ENCODE results near the gene TEKT5.

TEKT5 gene

DNA sequence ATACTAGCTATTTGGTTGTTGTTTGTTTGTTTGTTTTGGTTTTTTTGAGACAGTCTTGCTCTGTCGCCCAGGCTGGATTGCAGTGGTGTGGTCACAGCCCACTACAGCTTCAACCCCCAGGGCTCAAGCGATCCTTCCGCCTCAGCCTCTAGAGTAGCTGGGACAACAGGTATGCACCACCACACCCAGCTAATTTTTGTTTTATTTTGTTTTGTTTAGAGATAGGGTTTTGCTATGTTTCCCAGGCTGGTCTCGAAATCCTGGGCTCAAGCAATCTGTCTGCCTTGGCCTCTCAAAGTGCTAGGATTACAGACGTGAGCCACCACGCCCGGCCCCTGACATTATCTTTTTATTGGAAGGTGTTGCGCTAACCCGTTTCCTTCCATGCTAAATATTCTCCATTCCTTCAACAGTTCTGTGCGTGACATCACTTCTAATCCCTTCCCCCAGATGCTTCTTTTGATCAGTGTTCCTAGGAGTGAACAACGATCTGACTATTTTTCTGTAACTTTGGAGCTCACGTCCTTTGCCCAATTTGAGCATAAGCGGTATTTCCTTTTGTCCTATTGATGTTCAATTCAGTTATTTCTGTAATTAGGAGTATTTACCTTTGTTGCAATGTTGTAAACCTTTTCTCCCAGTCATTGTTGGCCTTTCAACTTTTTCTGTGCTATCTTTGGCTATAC, 84.1 kb downstream of the TEKT5 start:
- FAIRE-seq (no peak), DNase-seq (ENCODE audit: insufficient read length, low spot score) (no peak)
- TF ChIP-seq, protein P1, sequence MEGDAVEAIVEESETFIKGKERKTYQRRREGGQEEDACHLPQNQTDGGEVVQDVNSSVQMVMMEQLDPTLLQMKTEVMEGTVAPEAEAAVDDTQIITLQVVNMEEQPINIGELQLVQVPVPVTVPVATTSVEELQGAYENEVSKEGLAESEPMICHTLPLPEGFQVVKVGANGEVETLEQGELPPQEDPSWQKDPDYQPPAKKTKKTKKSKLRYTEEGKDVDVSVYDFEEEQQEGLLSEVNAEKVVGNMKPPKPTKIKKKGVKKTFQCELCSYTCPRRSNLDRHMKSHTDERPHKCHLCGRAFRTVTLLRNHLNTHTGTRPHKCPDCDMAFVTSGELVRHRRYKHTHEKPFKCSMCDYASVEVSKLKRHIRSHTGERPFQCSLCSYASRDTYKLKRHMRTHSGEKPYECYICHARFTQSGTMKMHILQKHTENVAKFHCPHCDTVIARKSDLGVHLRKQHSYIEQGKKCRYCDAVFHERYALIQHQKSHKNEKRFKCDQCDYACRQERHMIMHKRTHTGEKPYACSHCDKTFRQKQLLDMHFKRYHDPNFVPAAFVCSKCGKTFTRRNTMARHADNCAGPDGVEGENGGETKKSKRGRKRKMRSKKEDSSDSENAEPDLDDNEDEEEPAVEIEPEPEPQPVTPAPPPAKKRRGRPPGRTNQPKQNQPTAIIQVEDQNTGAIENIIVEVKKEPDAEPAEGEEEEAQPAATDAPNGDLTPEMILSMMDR (IDR thresholded peaks at IDR 0.05; ENCODE audit: insufficient read depth, missing control alignments) = no peak

DNA sequence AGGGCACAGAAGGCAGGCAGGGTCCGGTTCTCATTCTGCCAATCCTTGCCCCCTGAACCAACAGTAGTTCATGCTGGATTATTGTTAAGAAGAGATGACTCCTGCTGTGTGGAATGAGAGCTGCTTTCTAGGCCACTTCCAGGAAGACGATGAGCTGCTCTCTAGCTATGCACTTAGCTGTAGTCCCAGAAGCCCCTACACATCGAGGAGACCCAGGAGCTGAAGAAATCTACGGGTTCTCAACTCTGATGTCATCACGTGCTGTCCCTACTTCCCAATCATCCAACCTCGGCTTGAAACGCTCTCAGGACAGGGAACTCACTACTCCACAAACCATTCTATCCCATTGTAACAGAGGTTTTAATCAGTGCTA, 85.3 kb downstream of the TEKT5 start:
- TF ChIP-seq, protein P1 (IDR thresholded peaks at IDR 0.05; ENCODE audit: insufficient read depth, missing control alignments) = no peak
- no peak for DNase-seq (ENCODE audit: insufficient read length, low spot score)
- no peak for FAIRE-seq

DNA sequence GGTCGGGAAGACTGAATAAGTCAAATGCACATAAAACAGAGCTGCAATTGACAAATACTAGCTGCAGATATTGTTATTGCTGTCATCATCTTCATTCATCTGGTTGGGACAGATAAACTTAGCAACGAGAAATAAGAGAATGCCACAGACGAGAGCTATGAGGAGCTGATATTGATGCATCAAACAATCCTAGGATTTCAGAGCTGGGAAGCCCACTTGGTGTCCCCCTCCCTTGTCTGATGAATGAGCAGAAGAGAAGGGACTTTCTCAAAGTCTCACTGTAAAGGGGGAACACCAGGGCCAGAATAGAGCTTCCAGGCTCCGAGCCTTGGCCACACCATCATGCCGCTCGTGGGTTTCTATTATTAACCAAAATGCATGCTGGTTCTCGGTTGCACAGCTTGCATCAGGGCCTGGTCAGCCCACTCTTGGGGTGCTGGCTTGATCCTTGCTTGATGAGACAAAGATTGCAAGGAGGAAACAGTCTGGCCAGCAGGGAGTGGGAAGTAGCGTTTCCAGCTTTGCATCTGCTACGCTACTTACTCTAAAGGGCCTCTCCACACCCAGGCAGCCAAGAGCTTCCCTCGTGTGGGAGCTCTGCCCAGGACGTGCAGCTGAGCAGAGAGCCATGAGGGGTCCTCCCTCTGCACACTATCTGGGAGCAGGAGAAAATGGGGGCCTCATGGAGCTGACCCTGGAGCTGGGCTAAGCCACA, 85.9 kb downstream of the TEKT5 start:
- TF ChIP-seq, protein P1 (IDR thresholded peaks at IDR 0.05; ENCODE audit: insufficient read depth, missing control alignments) = no peak
- FAIRE-seq = no peak
- DNase-seq (ENCODE audit: insufficient read length, low spot score) = no peak

DNA sequence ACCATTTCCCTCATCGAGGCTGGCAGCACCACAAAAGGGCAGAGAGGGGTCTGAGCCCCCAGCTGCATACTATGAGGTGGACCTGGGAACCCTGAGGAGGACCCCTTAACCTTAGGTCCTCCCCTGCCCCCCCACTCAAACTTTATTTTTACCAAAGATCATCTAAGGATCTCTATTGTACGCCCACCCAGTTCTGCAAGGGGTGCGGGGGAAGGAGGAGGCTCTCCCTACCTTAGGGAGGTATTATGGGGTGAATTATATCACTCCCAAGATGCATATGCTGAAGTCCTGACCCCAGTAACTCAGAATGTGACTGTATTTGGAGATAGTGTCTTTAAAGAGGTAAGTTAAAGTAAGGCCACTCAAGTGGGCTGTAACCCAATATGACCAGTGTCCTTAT, 87.6 kb downstream of the TEKT5 start:
- FAIRE-seq (no peak), DNase-seq (ENCODE audit: insufficient read length, low spot score) (no peak)
- TF ChIP-seq, protein P1 (IDR thresholded peaks at IDR 0.05; ENCODE audit: insufficient read depth, missing control alignments) = no peak

DNA sequence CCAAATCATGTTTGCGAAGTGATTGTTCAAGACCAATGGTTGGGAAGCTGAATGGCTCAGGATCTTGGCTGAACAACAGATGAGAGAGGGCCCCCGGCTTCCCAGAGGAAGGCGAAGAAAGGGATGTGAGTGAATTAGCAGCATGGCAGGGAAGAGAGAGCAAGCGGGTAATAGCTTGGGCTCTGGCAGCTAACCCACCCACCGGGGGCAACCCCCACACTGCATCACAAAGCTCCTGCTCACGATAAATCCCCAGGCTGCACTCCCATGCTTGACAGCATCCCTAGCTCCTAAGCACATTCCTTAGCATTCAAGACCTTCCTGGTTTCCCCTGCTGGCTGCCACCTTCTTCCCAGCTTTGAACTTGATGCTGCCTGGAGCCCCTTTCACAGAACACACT, 88.1 kb downstream of the TEKT5 start:
- DNase-seq (ENCODE audit: insufficient read length, low spot score) (no peak), FAIRE-seq (no peak)
- TF ChIP-seq, protein P1 (IDR thresholded peaks at IDR 0.05; ENCODE audit: insufficient read depth, missing control alignments) = no peak

DNA sequence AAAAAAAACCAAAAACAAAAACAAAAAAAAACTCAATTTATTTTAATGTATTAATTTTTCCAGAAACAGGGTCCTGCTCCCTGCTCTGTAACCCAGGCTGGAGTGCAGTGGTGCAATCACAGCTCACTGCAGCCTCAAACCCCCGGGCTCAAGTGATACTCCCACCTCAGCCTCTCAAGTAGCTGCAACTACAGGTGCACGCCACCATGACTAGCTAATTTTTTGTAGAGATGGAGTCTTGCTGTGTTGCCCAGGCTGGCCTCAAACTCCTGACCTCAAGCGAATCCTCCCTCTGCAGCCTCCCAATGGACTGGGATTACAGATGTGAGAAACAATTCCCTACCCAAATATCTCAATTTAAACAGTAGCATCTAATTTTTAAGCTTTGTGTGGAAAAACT, 89.1 kb downstream of the TEKT5 start:
- DNase-seq (ENCODE audit: insufficient read length, low spot score) (no peak), FAIRE-seq (no peak)
- TF ChIP-seq, protein P1 (IDR thresholded peaks at IDR 0.05; ENCODE audit: insufficient read depth, missing control alignments) = no peak

Measured in D721Med (cell line).